Chondrocyte (in vitro differentiated cells): Measurements from ENCODE around the gene CTNNA2. TPM values are rescaled to one million over a fixed set of nuclear protein-coding genes. Genes with fewer than 3 reads are reported as not detected.

ENCODE experiments used
- DNase-seq: peaks from one replicate; pipeline ENCODE4 v3.0.0; 2021; ENCODE audit warnings: mixed read lengths, low spot score
- H3K27ac Mint-ChIP-seq: one replicate; pipeline ENCODE4 v1.8.0; 2021; ENCODE audit warnings: mild to moderate bottlenecking, moderate library complexity, mixed read lengths; ENCODE audit not compliant: unreplicated experiment
- H3K27me3 Mint-ChIP-seq: 2 replicates; pipeline ENCODE4 v1.8.0; 2021; ENCODE audit warnings: low read depth, mixed read lengths
- H3K36me3 Mint-ChIP-seq: 2 replicates; pipeline ENCODE4 v1.8.0; 2021; ENCODE audit warnings: low read depth, mixed read lengths
- H3K4me1 Mint-ChIP-seq: 2 replicates; pipeline ENCODE4 v1.8.0; 2021; ENCODE audit warnings: low read depth, mild to moderate bottlenecking, mixed read lengths
- H3K4me3 Mint-ChIP-seq: one replicate; pipeline ENCODE4 v1.8.0; 2021; ENCODE audit warnings: mild to moderate bottlenecking, moderate library complexity, mixed read lengths; ENCODE audit not compliant: unreplicated experiment
- H3K9me3 Mint-ChIP-seq: 2 replicates; pipeline ENCODE4 v1.8.0; 2021; ENCODE audit warnings: low read depth, mixed read lengths
- microRNA-seq: library from miRNA; unstranded; fragments of <30 nt; microRNA quantifications from one replicate; pipeline ENCODE4 v1.2.0, GENCODE V29; 2020; ENCODE audit warnings: borderline number of aligned reads
- total RNA-seq: library from RNA; stranded (reverse); gene quantifications from 3 replicates; pipeline ENCODE4 v1.2.1, GENCODE V29; 2021
- TF ChIP-seq, protein P1 (sequence below): fragments of 200-600 bp; sonication (generic); IDR thresholded peaks from 2 replicates; pipeline ENCODE4 v1.5.0; 2021; ENCODE audit warnings: antibody characterized with exemption, mild to moderate bottlenecking, moderate library complexity

Gene CTNNA2
- total RNA-seq, 1 donor from 2014 or later = not detected

DNA sequence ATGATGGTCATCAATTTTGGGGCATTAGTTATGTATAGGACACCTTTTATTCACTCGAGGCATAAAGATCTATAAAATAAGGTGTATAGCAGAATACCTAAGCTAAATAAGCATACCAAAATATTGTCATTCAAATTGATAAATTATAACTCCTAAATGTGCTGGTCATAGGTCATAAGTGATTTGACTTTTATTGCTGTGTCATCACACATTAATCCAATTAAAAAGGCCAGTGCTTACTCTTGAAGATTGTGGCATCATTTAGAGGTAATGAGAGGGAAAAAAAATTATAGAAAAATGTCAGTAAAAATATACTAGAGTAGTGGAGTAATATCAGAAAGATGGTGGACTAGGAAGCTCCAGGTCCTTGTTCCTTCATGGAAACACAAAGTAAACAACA is 1138.6 kb downstream of the CTNNA2 start:
- Mint-ChIP-seq H3K4me1 (no peaks in the 10 kb centered on the region), H3K36me3 (no peaks in the 10 kb centered on the region), H3K27me3 (no peaks in the 10 kb centered on the region), H3K9me3 (peaks cover 42% of the 10 kb centered on the region), H3K4me3 (no peak overlapping the region), H3K27ac (no peak overlapping the region)
- no peak for DNase-seq
- TF ChIP-seq, protein P1, sequence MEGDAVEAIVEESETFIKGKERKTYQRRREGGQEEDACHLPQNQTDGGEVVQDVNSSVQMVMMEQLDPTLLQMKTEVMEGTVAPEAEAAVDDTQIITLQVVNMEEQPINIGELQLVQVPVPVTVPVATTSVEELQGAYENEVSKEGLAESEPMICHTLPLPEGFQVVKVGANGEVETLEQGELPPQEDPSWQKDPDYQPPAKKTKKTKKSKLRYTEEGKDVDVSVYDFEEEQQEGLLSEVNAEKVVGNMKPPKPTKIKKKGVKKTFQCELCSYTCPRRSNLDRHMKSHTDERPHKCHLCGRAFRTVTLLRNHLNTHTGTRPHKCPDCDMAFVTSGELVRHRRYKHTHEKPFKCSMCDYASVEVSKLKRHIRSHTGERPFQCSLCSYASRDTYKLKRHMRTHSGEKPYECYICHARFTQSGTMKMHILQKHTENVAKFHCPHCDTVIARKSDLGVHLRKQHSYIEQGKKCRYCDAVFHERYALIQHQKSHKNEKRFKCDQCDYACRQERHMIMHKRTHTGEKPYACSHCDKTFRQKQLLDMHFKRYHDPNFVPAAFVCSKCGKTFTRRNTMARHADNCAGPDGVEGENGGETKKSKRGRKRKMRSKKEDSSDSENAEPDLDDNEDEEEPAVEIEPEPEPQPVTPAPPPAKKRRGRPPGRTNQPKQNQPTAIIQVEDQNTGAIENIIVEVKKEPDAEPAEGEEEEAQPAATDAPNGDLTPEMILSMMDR = no peak

DNA sequence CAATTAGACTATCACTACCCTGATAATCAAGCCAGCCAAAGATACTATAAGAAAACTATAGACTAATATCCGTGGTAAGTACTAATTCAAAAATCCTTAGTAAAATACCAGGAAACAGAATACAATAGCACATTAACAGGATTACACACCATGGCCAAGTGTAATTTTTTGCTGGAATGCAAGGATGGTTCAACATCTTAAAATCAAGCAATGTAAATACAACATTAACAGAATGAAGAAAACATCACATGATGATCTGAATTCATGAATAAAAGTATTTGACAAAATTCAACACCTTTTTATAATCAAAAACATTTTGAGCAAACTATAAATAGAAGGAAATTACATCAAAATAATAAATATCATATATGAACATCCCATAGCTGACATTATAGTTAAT is 1142.4 kb downstream of the CTNNA2 start:
- Mint-ChIP-seq H3K4me3 (no peak overlapping the region), H3K27ac (no peak overlapping the region), H3K9me3 (peaks cover 55% of the 10 kb centered on the region), H3K36me3 (no peaks in the 10 kb centered on the region), H3K27me3 (no peaks in the 10 kb centered on the region), H3K4me1 (no peaks in the 10 kb centered on the region)
- TF ChIP-seq, protein P1 = no peak
- no peak for DNase-seq

DNA sequence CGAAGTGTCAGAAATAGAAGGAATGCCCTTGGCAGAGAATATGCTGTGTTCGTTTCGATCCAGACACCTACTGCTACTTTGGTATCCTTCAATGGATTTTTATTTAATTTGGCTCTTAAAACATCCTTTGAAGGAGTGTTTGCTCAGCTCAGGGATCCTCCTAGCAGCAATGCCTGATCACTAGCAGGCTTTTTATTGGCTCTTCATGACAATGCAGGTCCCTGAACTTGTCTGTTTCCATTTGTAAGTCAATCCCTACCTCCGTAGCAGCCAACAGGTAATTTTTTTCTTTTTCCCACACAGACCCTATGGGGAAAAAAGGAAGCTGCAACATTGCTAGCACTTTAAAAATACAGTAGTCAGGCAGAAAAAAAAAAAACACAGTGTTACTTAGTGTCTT is 1157.9 kb downstream of the CTNNA2 start:
- no peak for DNase-seq
- TF ChIP-seq, protein P1 = no peak
- Mint-ChIP-seq H3K36me3 (no peaks in the 10 kb centered on the region), H3K4me3 (no peak overlapping the region), H3K27ac (no peak overlapping the region), H3K4me1 (no peaks in the 10 kb centered on the region), H3K9me3 (peaks cover 4% of the 10 kb centered on the region), H3K27me3 (no peaks in the 10 kb centered on the region)

DNA sequence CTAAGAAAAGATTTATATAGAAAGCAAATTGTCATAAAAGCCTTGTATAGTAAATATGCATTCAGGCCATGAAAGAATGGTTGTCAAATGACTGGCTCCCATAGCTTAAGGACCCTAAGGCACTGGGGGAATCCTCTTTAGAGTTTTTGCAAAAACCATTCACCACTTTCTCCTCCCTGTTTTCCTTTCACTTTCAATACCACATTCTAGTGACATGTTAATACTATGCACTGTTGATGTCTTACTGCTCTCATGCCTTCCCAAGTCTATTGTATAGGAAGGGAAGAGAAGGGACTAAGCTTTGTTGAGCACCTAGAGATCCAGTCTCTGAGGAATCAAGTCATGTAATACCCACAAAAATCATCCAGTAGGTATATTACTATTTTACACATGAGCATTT is 1174.7 kb downstream of the CTNNA2 start:
- no peak for DNase-seq
- Mint-ChIP-seq H3K4me1 (no peaks in the 10 kb centered on the region), H3K27me3 (no peaks in the 10 kb centered on the region), H3K36me3 (no peaks in the 10 kb centered on the region), H3K4me3 (no peak overlapping the region), H3K9me3 (peaks cover 2% of the 10 kb centered on the region), H3K27ac (no peak overlapping the region)
- TF ChIP-seq, protein P1 = no peak

DNA sequence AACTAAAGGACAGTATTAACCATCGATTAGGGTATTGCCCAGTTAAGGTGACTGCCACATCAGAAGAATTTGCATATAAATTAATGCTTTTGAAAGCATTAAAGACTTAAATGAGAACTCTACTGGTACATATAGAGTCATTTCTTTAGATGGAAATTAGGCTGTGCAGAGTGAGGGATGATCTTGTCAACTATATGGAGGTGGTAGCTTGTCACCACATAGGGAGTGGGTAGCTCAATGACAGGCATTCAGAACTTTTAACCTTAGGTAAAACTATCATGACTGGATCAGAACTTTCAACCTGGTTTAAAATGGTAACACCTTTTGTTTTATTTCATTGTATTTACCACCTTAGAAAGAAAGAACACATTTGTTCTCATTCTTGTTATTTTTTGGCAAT is 1176.3 kb downstream of the CTNNA2 start:
- no peaks in the 10 kb centered on the region for H3K4me1 Mint-ChIP-seq
- TF ChIP-seq, protein P1 = no peak
- H3K36me3 Mint-ChIP-seq = no peaks in the 10 kb centered on the region
- no peak for DNase-seq
- H3K27ac Mint-ChIP-seq = no peak overlapping the region
- H3K9me3 Mint-ChIP-seq = peaks cover 8% of the 10 kb centered on the region
- no peak overlapping the region for H3K4me3 Mint-ChIP-seq
- H3K27me3 Mint-ChIP-seq = no peaks in the 10 kb centered on the region

Small RNAs within 50 kb of the gene (microRNA-seq; reads per million reads assigned to microRNA genes)
- gene MIR4264 = not detected
- not detected for gene MIR8080
